ENCODE measurements around the gene ESD.

Gene ESD

GRCh38 chr13:46728777-46729176 is 68.2 kb downstream of the ESD start:
- ChIA-PET POLR2A (no interaction called here), CTCF (interaction anchor here (0.9 kb wide), 1 partner anchor 133 kb away, joined by 3 read pairs; no protein-coding TSS in a partner anchor)
- H3K4me1 ChIP-seq (ENCODE audit: control insufficient read depth, insufficient read depth, low read length) = no peaks in the 10 kb centered on the region
- no peaks in the 10 kb centered on the region for H3K9me3 ChIP-seq (ENCODE audit: control insufficient read depth, insufficient read depth, low read depth, low read length)
- peaks cover 17 to 46% of the 10 kb centered on the region in 2 experiments for H3K36me3 ChIP-seq (ENCODE audit: control insufficient read depth in 2 of 2, insufficient read depth in 1 of 2, low read length in 2 of 2)
- H3K27ac ChIP-seq (ENCODE audit: extremely low read depth, low read depth, low read length) = no peak overlapping the region
- no peak overlapping the region for H3K4me3 ChIP-seq (ENCODE audit: low read depth, low read length)
- no peak for TF ChIP-seq MZF1 (tag by site-specific recombination; IDR thresholded peaks at IDR 0.05; ENCODE audit: borderline replicate concordance)
- no peak for TF ChIP-seq GLI4 (tag by site-specific recombination; IDR thresholded peaks at IDR 0.05)
- TF ChIP-seq ZNF701 (tag by site-specific recombination; IDR thresholded peaks at IDR 0.05) = no peak
- no peak for TF ChIP-seq ZBTB26 (tag by site-specific recombination; optimal IDR thresholded peaks at IDR 0.05)
- TF ChIP-seq ZNF549 (tag by site-specific recombination; IDR thresholded peaks at IDR 0.05) = no peak
- TF ChIP-seq WT1 (tag by site-specific recombination; IDR thresholded peaks at IDR 0.05) = no peak
- TF ChIP-seq ZNF580 (tag by site-specific recombination; IDR thresholded peaks at IDR 0.05) = no peak
- TF ChIP-seq ZNF629 (tag by site-specific recombination; IDR thresholded peaks at IDR 0.05) = no peak
- TF ChIP-seq ZNF548 (tag by site-specific recombination; IDR thresholded peaks at IDR 0.05) = no peak
- TF ChIP-seq ZNF10 (tag by site-specific recombination; IDR thresholded peaks at IDR 0.05) = no peak
- no peak for TF ChIP-seq ZSCAN18 (tag by site-specific recombination; IDR thresholded peaks at IDR 0.05)
- TF ChIP-seq ZNF302 (tag by site-specific recombination; IDR thresholded peaks at IDR 0.05; ENCODE audit: low read depth) = no peak

- no peaks in the 10 kb centered on the region for H3K9me3 ChIP-seq (ENCODE audit: control insufficient read depth, insufficient read depth, low read depth, low read length)
- H3K4me1 ChIP-seq (ENCODE audit: control insufficient read depth, insufficient read depth, low read length) = no peaks in the 10 kb centered on the region
- H3K4me3 ChIP-seq (ENCODE audit: low read depth, low read length) = no peak overlapping the region
- ChIA-PET CTCF (interaction anchor here (0.6 kb wide), 1 partner anchor 162 kb away, joined by 3 read pairs; no protein-coding TSS in a partner anchor), POLR2A (no interaction called here)
- peaks cover 22 to 38% of the 10 kb centered on the region in 2 experiments for H3K36me3 ChIP-seq (ENCODE audit: control insufficient read depth in 2 of 2, insufficient read depth in 1 of 2, low read length in 2 of 2)
- no peak overlapping the region for H3K27ac ChIP-seq (ENCODE audit: extremely low read depth, low read depth, low read length)
- TF ChIP-seq PRDM1 (tag by site-specific recombination; IDR thresholded peaks at IDR 0.05) = no peak
- no peak for TF ChIP-seq ZNF785 (tag by site-specific recombination; IDR thresholded peaks at IDR 0.05)
- no peak for TF ChIP-seq ZBTB1 (tag by site-specific recombination; IDR thresholded peaks at IDR 0.05)
- TF ChIP-seq HOXC10 (CRISPR knock-in tag; IDR thresholded peaks at IDR 0.05) = no peak
- TF ChIP-seq ZBTB8A (tag by site-specific recombination; IDR thresholded peaks at IDR 0.05) = no peak
- no peak for TF ChIP-seq ZNF26 (tag by site-specific recombination; IDR thresholded peaks at IDR 0.05)
- TF ChIP-seq ZNF549 (tag by site-specific recombination; IDR thresholded peaks at IDR 0.05) = no peak
- TF ChIP-seq ZNF837 (tag by site-specific recombination; IDR thresholded peaks at IDR 0.05) = no peak
- TF ChIP-seq ZNF501 (tag by site-specific recombination; IDR thresholded peaks at IDR 0.05) = no peak
- TF ChIP-seq ZNF433 (tag by site-specific recombination; IDR thresholded peaks at IDR 0.05; ENCODE audit: low read depth) = no peak
- TF ChIP-seq REPIN1 (tag by site-specific recombination; IDR thresholded peaks at IDR 0.05; ENCODE audit: low read depth) = no peak
- no peak for TF ChIP-seq PRDM4 (tag by site-specific recombination; IDR thresholded peaks at IDR 0.05)
- TF ChIP-seq ZNF239 (tag by site-specific recombination; IDR thresholded peaks at IDR 0.05) = no peak
- TF ChIP-seq YY1 (tag by site-specific recombination; IDR thresholded peaks at IDR 0.05) = no peak
- no peak for TF ChIP-seq ZNF513 (tag by site-specific recombination; IDR thresholded peaks at IDR 0.05)
- TF ChIP-seq ZNF155 (tag by site-specific recombination; IDR thresholded peaks at IDR 0.05) = no peak
- no peak for TF ChIP-seq ZNF645 (tag by site-specific recombination; IDR thresholded peaks at IDR 0.05)
Measured at GRCh38 chr13:46726347-46726746, 70.6 kb downstream of the ESD start.

Measured in HEK293 (cell line).